IMR-90 (cell line): ENCODE measurements around the gene ALOX5AP. TPM values are rescaled to one million over a fixed set of nuclear protein-coding genes. Genes with fewer than 3 reads are reported as not detected.
A peak's percentile ranks its signal among the peaks of the same experiment; 100 is the strongest.

Source experiments
- ATAC-seq: fragments of 200-7000 bp; cut with Tn5 transposase; 2 replicates; pipeline ENCODE4 v1.9.1; 2020; ENCODE audit warnings: low read depth, mild to moderate bottlenecking, moderate library complexity
- BruUV-seq: library from RNA; stranded (reverse); fragments of 400-500 nt; replicated peaks from 2 replicates; lab custom pipeline; 2021; lab: Mats Ljungman, UMichigan
- CTCF ChIA-PET: fragments of 300-600 bp; formaldehyde crosslinking; extraction: SDS; loops from one replicate; lab custom pipeline; 2021; ENCODE audit warnings: antibody characterized with exemption; lab: Yijun Ruan, JAX
- POLR2A ChIA-PET: fragments of 300-600 bp; sonication (Branson Sonifier 250); formaldehyde crosslinking; loops from one replicate; lab custom pipeline; 2022; ENCODE audit warnings: antibody characterized with exemption; ENCODE audit not compliant: unreplicated experiment; lab: Charles Lee
- DNase-seq: peaks from one replicate; pipeline ENCODE4 v3.0.0; 2013
- H2AFZ ChIP-seq: replicated peaks from 2 replicates; pipeline ENCODE3; 2013; ENCODE audit warnings: low read length, mild to moderate bottlenecking; ENCODE audit not compliant: poor library complexity
- H2AK5ac ChIP-seq: 2 replicates; pipeline ENCODE4 v1.6.1; 2013; ENCODE audit warnings: low read depth, low read length, inconsistent platforms
- H2AK9ac ChIP-seq: replicated peaks from 2 replicates; pipeline ENCODE3; 2013; ENCODE audit warnings: mild to moderate bottlenecking, low read depth, low read length, moderate library complexity; ENCODE audit not compliant: poor library complexity
- H2BK120ac ChIP-seq: 2 replicates; pipeline ENCODE4 v1.6.1; 2013; ENCODE audit warnings: low read depth, low read length, inconsistent platforms
- H2BK15ac ChIP-seq: 3 replicates; pipeline ENCODE4 v1.6.1; 2013; ENCODE audit warnings: low read depth, low read length, inconsistent platforms
- H2BK20ac ChIP-seq: 2 replicates; pipeline ENCODE4 v1.6.1; 2013; ENCODE audit warnings: low read depth, mild to moderate bottlenecking, inconsistent platforms, low read length, moderate library complexity
- H2BK5ac ChIP-seq: 2 replicates; pipeline ENCODE4 v1.6.1; 2013; ENCODE audit warnings: mild to moderate bottlenecking, low read depth, low read length, inconsistent platforms; ENCODE audit not compliant: poor library complexity, severe bottlenecking
- H3K14ac ChIP-seq: replicated peaks from 2 replicates; pipeline ENCODE4 v1.6.1; 2013; ENCODE audit warnings: low read depth, low read length, inconsistent platforms
- H3K18ac ChIP-seq: 2 replicates; pipeline ENCODE4 v1.6.1; 2013; ENCODE audit warnings: low read depth, low read length, control low read depth
- H3K23ac ChIP-seq: 2 replicates; pipeline ENCODE4 v1.6.1; 2013; ENCODE audit warnings: low read depth, low read length, inconsistent platforms
- H3K27ac ChIP-seq: 2 replicates; pipeline ENCODE4 v1.5.1; 2013; ENCODE audit warnings: mild to moderate bottlenecking, control low read depth, low read length; ENCODE audit not compliant: insufficient read depth
- H3K27me3 ChIP-seq: 2 replicates; pipeline ENCODE4 v1.6.1; 2013; ENCODE audit warnings: low read length; ENCODE audit not compliant: control insufficient read depth, insufficient read depth
- H3K36me3 ChIP-seq: 2 replicates; pipeline ENCODE4 v1.6.1; 2013; ENCODE audit warnings: low read length, mixed read lengths; ENCODE audit not compliant: control insufficient read depth, insufficient read depth
- H3K4ac ChIP-seq: 2 replicates; pipeline ENCODE4 v1.6.1; 2013; ENCODE audit warnings: low read depth, low read length, inconsistent platforms
- H3K4me1 ChIP-seq: 2 replicates; pipeline ENCODE4 v1.6.1; 2013; ENCODE audit warnings: low read length, mixed read lengths; ENCODE audit not compliant: control insufficient read depth, insufficient read depth
- H3K4me2 ChIP-seq: 2 replicates; pipeline ENCODE4 v1.6.1; 2013; ENCODE audit warnings: low read depth, mild to moderate bottlenecking, control low read depth, low read length, moderate library complexity
- H3K4me3 ChIP-seq: 2 replicates; pipeline ENCODE4 v1.5.1; 2013; ENCODE audit warnings: low read depth, mild to moderate bottlenecking, control low read depth, low read length, moderate library complexity; ENCODE audit not compliant: insufficient read depth
- H3K56ac ChIP-seq: 2 replicates; pipeline ENCODE4 v1.6.1; 2013; ENCODE audit warnings: low read length, inconsistent platforms; ENCODE audit not compliant: insufficient read depth; ENCODE audit errors: extremely low read depth
- H3K79me1 ChIP-seq, 2 experiments: 2 replicates each; pipeline ENCODE4 v1.6.1; 2013; ENCODE audit warnings: low read length in 2 of 2, inconsistent platforms in 1 of 2, low read depth in 1 of 2
- H3K9ac ChIP-seq: 2 replicates; pipeline ENCODE4 v1.6.1; 2013; ENCODE audit warnings: low read depth, low read length, control low read depth
- H3K9me1 ChIP-seq: 2 replicates; pipeline ENCODE4 v1.6.1; 2013; ENCODE audit warnings: low read length, inconsistent platforms; ENCODE audit not compliant: insufficient read depth
- H3K9me3 ChIP-seq: 2 replicates; pipeline ENCODE4 v1.6.1; 2013; ENCODE audit warnings: low read length; ENCODE audit not compliant: control insufficient read depth, insufficient read depth
- H4K20me1 ChIP-seq: 2 replicates; pipeline ENCODE4 v1.6.1; 2013; ENCODE audit warnings: low read length, inconsistent platforms; ENCODE audit not compliant: insufficient read depth
- H4K5ac ChIP-seq: 2 replicates; pipeline ENCODE4 v1.6.1; 2013; ENCODE audit warnings: mild to moderate bottlenecking, low read depth, low read length, control low read depth
- H4K8ac ChIP-seq, 2 experiments: 2 replicates each; pipeline ENCODE4 v1.6.1; 2013; ENCODE audit warnings: low read depth in 2 of 2, low read length in 2 of 2, control low read depth in 1 of 2, inconsistent platforms in 1 of 2
- H4K91ac ChIP-seq: 2 replicates; pipeline ENCODE4 v1.6.1; 2013; ENCODE audit warnings: low read depth, low read length, inconsistent platforms; ENCODE audit not compliant: insufficient read depth
- BHLHE40 ChIP-seq: fragments of 150-350 bp; IDR thresholded peaks from 2 replicates; pipeline ENCODE4 v1.6.1; 2016; ENCODE audit warnings: mild to moderate bottlenecking, low read depth, low read length
- CEBPB ChIP-seq: IDR thresholded peaks from 2 replicates; pipeline ENCODE4 v1.6.1; 2012; ENCODE audit warnings: low read depth, low read length, improper control_type of control experiment
- CHD1 ChIP-seq: IDR thresholded peaks from 2 replicates; pipeline ENCODE4 v1.6.1; 2012; ENCODE audit warnings: low read depth, low read length, improper control_type of control experiment
- CTCF ChIP-seq: conservative IDR thresholded peaks from 2 replicates; pipeline ENCODE4 v1.5.1; 2012; ENCODE audit warnings: mild to moderate bottlenecking, low read depth, low read length, improper control_type of control experiment
- FOS ChIP-seq: fragments of 150-350 bp; IDR thresholded peaks from 2 replicates; pipeline ENCODE4 v1.6.1; 2016; ENCODE audit warnings: low read depth, low read length
- MAFK ChIP-seq: IDR thresholded peaks from 2 replicates; pipeline ENCODE4 v1.6.1; 2012; ENCODE audit warnings: low read depth, low read length, improper control_type of control experiment
- MAZ ChIP-seq: IDR thresholded peaks from 2 replicates; pipeline ENCODE4 v1.6.1; 2012; ENCODE audit warnings: low read depth, mild to moderate bottlenecking, low read length, improper control_type of control experiment, moderate library complexity, borderline replicate concordance
- MXI1 ChIP-seq: IDR thresholded peaks from 2 replicates; pipeline ENCODE4 v1.6.1; 2012; ENCODE audit warnings: low read depth, mild to moderate bottlenecking, low read length, moderate library complexity, borderline replicate concordance
- POLR2A ChIP-seq: IDR thresholded peaks from 2 replicates; pipeline ENCODE4 v1.6.1; 2012; ENCODE audit warnings: mild to moderate bottlenecking, low read depth, low read length
- RCOR1 ChIP-seq: IDR thresholded peaks from 2 replicates; pipeline ENCODE4 v1.6.1; 2012; ENCODE audit warnings: mild to moderate bottlenecking, low read length, improper control_type of control experiment; ENCODE audit not compliant: insufficient replicate concordance
- RFX5 ChIP-seq: IDR thresholded peaks from 2 replicates; pipeline ENCODE4 v1.8.0; 2012; ENCODE audit warnings: low read depth, mild to moderate bottlenecking, low read length, moderate library complexity
- USF2 ChIP-seq: fragments of 150-350 bp; IDR thresholded peaks from 2 replicates; pipeline ENCODE4 v1.6.1; 2017; ENCODE audit warnings: mild to moderate bottlenecking, antibody characterized with exemption, low read length, low read depth
- WGBS, 2 experiments: methylation state at CpG; one replicate each; pipeline versions ENCODE4 v1.1.5 to v1.1.7; 2013; ENCODE audit warnings: missing lambda C conversion rate in 2 of 2; ENCODE audit not compliant: insufficient read length in 1 of 2; ENCODE audit errors: extremely low coverage in 2 of 2; 5-methylcytosine and 5-hydroxymethylcytosine counted together
- dilution Hi-C: fragments of 300-500 bp; cut with HindIII; formaldehyde crosslinking; loops from one replicate; pipeline ENCODE4 v1.14.3; 2018; ENCODE audit warnings: low sequenced_read_pairs; ENCODE audit not compliant: unreplicated experiment
- in situ Hi-C: fragments of 300-500 bp; cut with MboI; formaldehyde crosslinking; loops from 3 replicates; pipeline ENCODE4 v1.14.3; 2019; ENCODE audit warnings: low sequenced_read_pairs, inconsistent platforms, mixed read lengths
- intact Hi-C: fragments of 100-400 bp; cut with micrococcal nuclease; formaldehyde crosslinking; loops from 2 replicates; pipeline ENCODE4 v1.10.0; 2022
- polyA plus RNA-seq, 3 experiments: library from polyadenylated mRNA; depleted of rRNA; stranded (reverse); fragments of >200 nt; gene quantifications; 2 replicates each; pipeline ENCODE4 v1.2.3, GENCODE V29; 2012; ENCODE audit warnings: low replicate concordance in 1 of 3
- total RNA-seq: library from RNA; depleted of rRNA; stranded (reverse); fragments of >200 nt; gene quantifications from 2 replicates; pipeline ENCODE4 v1.2.3, GENCODE V29; 2012
- TF ChIP-seq, protein P1 (sequence below): fragments of 150-350 bp; IDR thresholded peaks from 2 replicates; pipeline ENCODE4 v1.6.1; 2016; ENCODE audit warnings: low read depth, mild to moderate bottlenecking, low read length, moderate library complexity, borderline replicate concordance

Gene ALOX5AP
- total and polyA plus RNA-seq, 2 of the 4 experiments (the other 2 are of a cell fraction) = 0.62 TPM; not detected in 1

DNA sequence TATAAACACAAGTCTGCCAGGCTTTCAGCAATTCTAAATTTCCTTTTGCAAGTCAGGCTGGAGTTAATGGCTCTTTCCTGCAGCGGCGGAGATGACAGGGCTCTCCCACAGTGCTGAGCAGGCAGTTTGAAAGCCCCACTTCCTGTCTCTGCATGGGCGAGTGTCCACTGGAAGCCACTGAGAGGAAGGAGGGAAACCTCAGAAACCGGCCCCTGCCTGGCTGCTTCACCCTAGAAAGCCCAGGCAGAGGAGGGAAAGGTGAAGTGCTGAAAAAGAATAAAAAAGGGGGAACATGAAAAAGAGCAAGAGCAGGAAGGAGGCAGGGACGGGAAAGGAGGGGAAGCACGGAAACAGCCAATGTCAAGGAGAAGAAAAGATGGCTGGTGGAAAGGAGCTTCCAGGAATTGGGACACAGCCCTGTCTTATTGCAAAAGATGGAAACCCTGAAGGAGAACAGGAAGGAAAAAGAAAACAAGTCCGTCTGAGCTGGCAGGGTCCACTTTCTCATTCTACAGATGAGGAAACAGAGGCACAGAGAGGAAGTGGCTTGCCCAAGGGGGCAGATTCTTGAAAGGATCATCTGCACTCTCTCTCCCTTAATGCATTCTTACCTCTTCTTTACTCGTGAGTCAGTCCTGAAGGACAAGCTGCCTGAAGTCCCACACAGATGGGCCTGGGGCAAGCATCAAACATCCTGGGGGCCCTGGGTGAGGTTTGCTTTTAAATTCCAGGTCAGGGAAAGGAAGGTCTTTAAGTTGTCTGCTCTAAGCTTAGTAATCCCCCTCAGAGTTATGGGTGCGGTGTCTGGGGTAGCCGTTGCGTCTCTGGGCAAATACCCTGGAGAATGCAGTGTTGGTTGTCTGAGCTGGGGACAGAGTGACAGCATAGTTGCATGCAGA is 38.8 kb upstream of the ALOX5AP start:
- no peaks in the 10 kb centered on the region for H3K36me3 ChIP-seq
- no peaks in the 10 kb centered on the region for H4K20me1 ChIP-seq
- H4K91ac ChIP-seq = peak overlapping the region; percentile 35
- ATAC-seq = peak; percentile 73
- no peaks in the 10 kb centered on the region for H3K27me3 ChIP-seq
- H2BK20ac ChIP-seq = peak overlapping the region; percentile 44; the same call in 1 of the 2 replicates
- 0 out of 2 replicates have a peak overlapping the region, but pooled peaks have one; percentile 0 for H2AK5ac ChIP-seq
- H2AFZ ChIP-seq = peak overlapping the region; percentile 86
- peak overlapping the region; percentile 16; the same call in 1 of the 3 replicates for H2BK15ac ChIP-seq
- H3K23ac ChIP-seq = no peak overlapping the region; the same call in 1 of the 2 replicates
- intact Hi-C loops (loop anchor here (10.0 kb wide), 1 partner anchor 562 kb away; no protein-coding TSS in a partner anchor), dilution Hi-C loops (no loop called here), in situ Hi-C loops (no loop called here)
- peak overlapping the region; percentile 3 to 92; a peak in 3 of 4 replicates for H4K8ac ChIP-seq
- H2AK9ac ChIP-seq = no peak overlapping the region
- peak overlapping the region; percentile 51 for H4K5ac ChIP-seq
- no peak overlapping the region for H3K9ac ChIP-seq
- no peak overlapping the region for H3K4me3 ChIP-seq
- H3K4me1 ChIP-seq = peaks cover 25% of the 10 kb centered on the region
- peak overlapping the region; percentile 68 for H3K18ac ChIP-seq
- no peak overlapping the region for H3K27ac ChIP-seq
- 52% methylated on average over 4 of the region's 11 CpGs; no CpG with 5 or more reads in 1 of the 2 experiments for WGBS, 2 experiments
- no peak for TF ChIP-seq POLR2A
- peak; percentile 81 for TF ChIP-seq MAFK
- peak; percentile 31; the same call in 1 of the 2 replicates for TF ChIP-seq CEBPB
- no peak for TF ChIP-seq RFX5
- TF ChIP-seq CHD1 = no peak
- TF ChIP-seq, protein P1, sequence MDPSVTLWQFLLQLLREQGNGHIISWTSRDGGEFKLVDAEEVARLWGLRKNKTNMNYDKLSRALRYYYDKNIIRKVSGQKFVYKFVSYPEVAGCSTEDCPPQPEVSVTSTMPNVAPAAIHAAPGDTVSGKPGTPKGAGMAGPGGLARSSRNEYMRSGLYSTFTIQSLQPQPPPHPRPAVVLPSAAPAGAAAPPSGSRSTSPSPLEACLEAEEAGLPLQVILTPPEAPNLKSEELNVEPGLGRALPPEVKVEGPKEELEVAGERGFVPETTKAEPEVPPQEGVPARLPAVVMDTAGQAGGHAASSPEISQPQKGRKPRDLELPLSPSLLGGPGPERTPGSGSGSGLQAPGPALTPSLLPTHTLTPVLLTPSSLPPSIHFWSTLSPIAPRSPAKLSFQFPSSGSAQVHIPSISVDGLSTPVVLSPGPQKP = no peak
- no peak for TF ChIP-seq CTCF
- no peak for TF ChIP-seq USF2
- no peak for TF ChIP-seq FOS
- TF ChIP-seq BHLHE40 = no peak
- TF ChIP-seq MXI1 = no peak
- no peak for TF ChIP-seq MAZ
- TF ChIP-seq RCOR1 = no peak
- H3K79me1 ChIP-seq = no peaks in the 10 kb centered on the region
- BruUV-seq = no TSS peak
- H3K9me1 ChIP-seq = peaks cover 5% of the 10 kb centered on the region; the same call in 1 of the 2 replicates
- ChIA-PET POLR2A (no interaction called here), CTCF (no interaction called here)
- DNase-seq = peak; percentile 36
- peak overlapping the region; percentile 27; the same call in 1 of the 2 replicates for H3K56ac ChIP-seq
- no peak overlapping the region for H3K4me2 ChIP-seq
- H3K9me3 ChIP-seq = no peaks in the 10 kb centered on the region
- H2BK120ac ChIP-seq = peak overlapping the region; percentile 65
- no peak overlapping the region for H2BK5ac ChIP-seq
- H3K4ac ChIP-seq = peak overlapping the region; percentile 38
- peak overlapping the region; percentile 64 for H3K14ac ChIP-seq
